GM19468 (cell line): ENCODE data around the gene SH2D1B.
"Not testable (repeated sequence)": the region's sequence is repeated elsewhere in the genome, so short reads cannot be mapped to it uniquely, and the experiment has no call there.

ENCODE experiments used
- ATAC-seq: cut with Tn5 transposase; IDR thresholded peaks from one replicate; pipeline ENCODE4 v1.9.1; 2021; ENCODE audit warnings: mild to moderate bottlenecking, moderate library complexity, moderate number of reproducible peaks; ENCODE audit not compliant: unreplicated experiment; ENCODE audit errors: extremely low read depth

The SH2D1B gene, protein sequence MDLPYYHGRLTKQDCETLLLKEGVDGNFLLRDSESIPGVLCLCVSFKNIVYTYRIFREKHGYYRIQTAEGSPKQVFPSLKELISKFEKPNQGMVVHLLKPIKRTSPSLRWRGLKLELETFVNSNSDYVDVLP

DNA sequence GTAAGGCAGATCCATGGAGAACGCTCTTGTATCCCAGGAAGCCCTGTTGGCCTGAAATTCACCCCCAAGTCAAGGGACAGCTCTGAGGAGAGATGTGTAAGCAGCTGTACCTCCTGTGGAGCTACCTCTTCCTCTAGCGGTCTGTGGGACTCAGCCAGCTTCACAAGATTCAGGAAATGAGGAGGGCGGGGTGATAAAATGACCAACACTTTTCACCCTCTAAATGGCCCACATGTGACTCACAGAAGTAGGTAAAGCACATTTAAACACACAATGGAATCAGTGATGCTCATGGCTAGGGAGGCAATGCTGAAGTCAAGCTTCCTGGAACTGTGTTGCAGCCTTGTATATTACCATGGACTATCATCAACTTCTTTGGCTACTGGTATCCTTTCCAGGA lies at the start of gene SH2D1B:
Gene SH2D1B, minus strand, starts transcription at position 135 of the 400 bp plus-strand sequence. Its CDS starts 120 bp downstream, at position 15.
- no peak for ATAC-seq

GRCh38 chr1:162458236-162458635 lies 46.3 kb upstream of the SH2D1B start:
- ATAC-seq: no peak

- ATAC-seq: no peak
These were observed 44.4 kb upstream of the SH2D1B start for GRCh38 chr1:162456323-162456722.

- not testable (repeated sequence) for ATAC-seq
These were observed 42.4 kb upstream of the SH2D1B start for GRCh38 chr1:162454361-162454760.

GRCh38 chr1:162446946-162447345 lies 35.0 kb upstream of the SH2D1B start:
- ATAC-seq: no peak

GRCh38 chr1:162444903-162445302 lies 33.0 kb upstream of the SH2D1B start:
- ATAC-seq: no peak

DNA sequence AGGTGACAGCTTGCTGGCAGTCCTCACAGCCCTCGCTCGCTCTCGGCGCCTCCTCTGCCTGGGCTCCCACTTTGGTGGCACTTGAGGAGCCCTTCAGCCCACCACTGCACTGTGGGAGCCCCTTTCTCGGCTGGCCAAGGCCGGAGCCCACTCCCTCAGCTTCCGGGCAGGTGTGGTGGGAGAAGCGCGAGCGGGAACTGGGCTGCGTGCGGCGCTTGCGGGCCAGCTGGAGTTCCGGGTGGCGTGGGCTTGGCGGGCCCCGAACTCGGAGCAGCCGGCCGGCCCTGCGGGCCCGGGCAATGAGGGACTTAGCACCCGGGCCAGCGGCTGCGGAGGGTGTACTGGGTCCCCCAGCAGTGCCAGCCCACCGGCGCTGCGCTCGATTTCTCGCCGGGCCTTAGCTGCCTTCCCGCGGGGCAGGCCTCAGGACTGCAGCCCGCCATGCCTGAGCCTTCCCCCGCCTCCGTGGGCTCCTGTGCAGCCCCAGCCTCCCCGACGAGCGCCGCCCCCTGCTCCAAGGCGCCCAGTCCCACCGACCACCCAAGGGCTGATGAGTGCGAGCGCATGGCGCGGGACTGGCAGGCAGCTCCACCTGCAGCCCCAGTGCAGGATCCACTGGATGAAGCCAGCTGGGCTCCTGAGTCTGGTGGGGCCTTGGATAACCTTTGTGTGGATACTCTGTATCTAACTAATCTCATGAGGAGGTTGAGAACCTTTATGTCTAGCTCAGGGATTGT lies 21.2 kb upstream of the SH2D1B start:
- not testable (repeated sequence) for ATAC-seq

GRCh38 chr1:162430583-162430982 lies 18.6 kb upstream of the SH2D1B start:
- no peak for ATAC-seq

DNA sequence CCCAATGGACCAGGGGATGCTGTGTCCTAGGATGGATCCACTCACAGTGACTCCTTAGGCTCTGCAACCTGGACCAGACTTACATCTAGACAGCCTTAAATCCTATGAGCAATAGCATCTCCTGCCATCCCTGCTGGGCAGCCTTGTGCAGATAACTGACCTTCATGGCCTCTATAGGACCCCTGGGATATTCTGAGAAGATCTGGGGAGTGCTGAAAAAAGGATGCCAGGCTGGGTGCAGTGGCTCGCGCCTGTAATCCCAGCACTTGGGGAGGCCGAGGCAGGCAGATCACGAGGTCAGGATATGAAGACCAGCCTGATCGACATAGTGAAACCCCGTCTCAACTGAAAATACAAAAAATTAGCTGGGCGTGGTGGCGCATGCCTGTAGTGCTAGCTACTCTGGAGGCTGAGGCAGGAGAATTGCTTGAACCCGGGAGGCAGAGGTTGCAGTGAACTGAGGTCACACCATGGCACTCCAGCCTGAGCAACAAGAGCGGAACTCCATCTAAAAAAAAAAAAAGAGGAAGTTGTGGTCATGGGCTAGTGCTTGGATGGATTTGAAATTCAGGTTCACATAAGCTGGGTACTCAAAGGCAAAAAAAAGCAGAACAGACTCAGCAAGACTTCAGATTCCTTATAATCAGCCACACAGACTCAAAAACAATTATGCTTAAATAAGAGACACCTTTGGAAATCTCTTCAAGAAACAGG lies 10.9 kb upstream of the SH2D1B start:
- ATAC-seq: no peak

DNA sequence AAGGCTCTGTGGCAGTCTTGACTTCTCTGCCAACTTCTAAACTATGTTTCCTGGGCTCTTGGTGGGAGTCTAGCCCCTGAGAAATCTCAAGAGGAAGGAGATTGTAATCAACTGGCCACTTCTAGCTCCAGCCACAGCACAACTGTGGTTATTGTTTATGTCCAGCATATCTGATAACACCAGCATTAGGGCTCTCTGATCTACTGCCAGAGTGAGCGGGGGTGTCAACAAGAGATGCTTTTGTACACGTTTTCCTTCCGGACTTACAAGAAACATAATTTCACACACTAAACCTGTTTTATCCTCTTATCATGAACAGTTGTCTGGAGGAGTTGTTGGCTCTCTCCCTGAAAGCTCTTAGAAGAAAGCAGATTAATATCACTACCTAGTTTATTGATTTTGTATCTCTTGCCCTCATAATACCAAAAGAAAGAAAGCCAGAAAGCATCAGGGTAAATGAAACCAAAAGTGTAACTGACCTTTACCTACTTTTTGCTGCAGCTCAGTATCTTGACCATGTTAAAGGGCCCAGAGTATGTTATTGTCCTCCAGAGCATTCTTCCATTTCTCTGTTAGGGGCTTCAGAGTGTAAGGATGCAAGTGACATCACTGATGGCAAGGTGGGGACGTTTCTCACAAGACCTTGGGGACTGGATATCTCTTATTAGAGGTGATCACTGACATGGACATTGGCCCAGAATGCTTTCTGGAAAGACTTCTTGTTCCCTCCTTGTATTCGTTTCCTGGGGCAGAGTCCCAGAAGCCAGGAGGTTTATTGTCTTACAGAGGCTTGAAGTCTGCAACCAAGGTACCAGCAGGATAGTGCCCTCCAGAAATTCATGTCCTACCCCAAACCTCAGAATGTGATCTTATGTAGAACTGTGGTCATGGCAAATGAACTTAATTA lies 9.6 kb upstream of the SH2D1B start:
- no peak for ATAC-seq

GRCh38 chr1:162420120-162420519 lies 8.2 kb upstream of the SH2D1B start:
- ATAC-seq: no peak

- ATAC-seq: not testable (repeated sequence)
These were observed 7.6 kb upstream of the SH2D1B start for GRCh38 chr1:162419450-162419931.

DNA sequence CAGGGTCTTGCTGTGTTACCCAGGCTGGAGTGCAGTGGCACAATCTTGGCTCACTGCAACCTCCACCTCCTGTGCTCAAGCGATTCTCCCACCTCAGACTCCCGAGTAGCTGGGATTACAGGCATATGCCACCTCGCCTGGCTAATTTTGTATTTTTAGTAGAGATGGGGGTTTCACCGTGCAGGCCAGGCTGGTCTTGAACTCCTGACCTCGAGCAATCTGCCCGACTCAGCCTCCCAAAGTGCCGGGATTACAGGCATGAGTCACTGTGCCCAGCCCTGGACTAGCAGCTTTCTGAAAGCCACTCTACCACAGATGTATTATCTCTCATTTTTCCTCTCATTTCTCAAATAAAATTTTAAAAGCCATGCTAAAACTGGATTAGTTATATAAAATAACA lies 6.6 kb upstream of the SH2D1B start:
- not testable (repeated sequence) for ATAC-seq

DNA sequence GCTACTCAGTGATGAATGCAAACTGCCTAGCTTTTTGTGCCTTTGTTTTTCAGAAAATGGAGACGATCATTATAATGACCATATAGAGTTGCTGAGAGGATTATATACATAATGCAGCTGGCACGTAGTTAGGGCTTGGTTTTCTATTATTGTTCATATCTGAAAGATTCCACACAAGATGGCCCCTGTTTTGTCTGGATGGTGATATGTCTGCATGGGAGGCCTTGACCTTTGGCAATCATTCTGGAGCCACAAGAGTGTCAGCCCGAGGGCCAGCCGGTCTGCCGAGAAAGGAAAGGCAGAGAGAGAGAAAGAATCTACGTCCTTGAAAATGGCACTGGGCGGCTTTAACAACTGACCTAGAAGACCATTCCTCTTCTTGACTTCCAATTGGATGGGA lies 5.7 kb upstream of the SH2D1B start:
- no peak for ATAC-seq

DNA sequence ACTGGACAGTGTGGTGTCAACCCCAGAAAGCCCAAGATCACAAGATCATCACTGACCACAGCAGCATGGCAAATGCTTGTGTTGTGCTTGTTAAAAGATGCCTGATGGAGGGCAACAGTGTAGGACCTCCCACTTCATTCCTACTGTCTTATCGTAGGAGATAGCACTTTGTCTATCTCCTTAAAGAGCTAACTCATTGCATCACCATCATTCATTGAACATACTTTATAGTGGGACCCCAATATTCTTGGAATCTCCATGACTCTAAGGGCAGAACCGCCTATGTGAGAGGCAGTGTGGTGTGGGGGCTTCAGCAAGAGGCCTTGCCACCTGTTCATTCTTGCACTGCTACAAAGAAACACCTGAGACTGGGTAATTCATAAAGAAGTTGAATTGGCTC lies 5.0 kb upstream of the SH2D1B start:
- ATAC-seq: no peak

DNA sequence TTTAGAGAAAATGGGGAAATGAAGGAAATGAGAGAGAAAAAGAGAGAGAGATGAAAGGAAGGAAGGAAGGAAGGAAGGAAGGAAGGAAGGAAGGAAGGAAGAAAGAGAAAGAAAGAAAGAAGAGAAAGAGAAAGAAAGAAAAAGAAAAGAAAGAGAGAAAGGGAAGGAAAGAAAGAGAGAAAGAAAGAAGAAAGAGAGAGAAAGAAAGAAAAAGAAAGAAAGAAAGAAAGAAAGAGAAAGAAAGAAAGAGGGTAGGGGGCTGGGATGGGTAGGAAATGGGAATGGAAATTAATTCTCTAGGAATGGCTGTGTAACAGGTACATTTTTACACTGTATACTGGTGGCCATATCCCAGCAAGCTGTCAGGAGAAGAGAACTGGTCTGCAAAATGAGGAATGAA lies 4.3 kb upstream of the SH2D1B start:
- ATAC-seq: no peak

DNA sequence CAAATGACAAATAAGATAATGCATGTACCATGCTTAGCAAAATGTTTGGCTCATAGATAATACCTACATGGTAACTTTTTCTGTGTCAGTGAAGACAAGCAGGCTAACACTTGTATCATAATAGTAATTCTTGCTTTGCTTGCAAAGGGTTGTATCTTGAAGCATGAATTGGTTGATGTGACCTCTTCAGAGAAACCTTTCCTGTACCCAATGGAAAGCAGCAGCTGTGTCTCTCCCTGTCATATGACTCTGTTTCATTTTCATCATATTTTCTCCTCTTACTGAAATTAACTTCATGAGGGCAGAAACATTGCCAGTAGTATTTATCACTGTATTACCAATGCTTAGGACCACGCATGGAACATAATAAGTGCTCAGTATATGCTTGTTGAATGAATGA lies 4.4 kb downstream of the SH2D1B start:
- no peak for ATAC-seq

GRCh38 chr1:162406811-162407210 lies 5.1 kb downstream of the SH2D1B start:
- ATAC-seq: no peak

GRCh38 chr1:162405800-162406199 lies 6.1 kb downstream of the SH2D1B start:
- no peak for ATAC-seq

GRCh38 chr1:162404550-162405160 lies 7.3 kb downstream of the SH2D1B start:
- no peak for ATAC-seq
